A673 (cell line): ENCODE data around the gene ACTMAP. TPM values are rescaled to one million over a fixed set of nuclear protein-coding genes. Genes with fewer than 3 reads are reported as not detected.

Experiments
- BruUV-seq: library from RNA; stranded (reverse); fragments of 400-500 nt; replicated peaks from 2 replicates; lab custom pipeline; 2021; lab: Mats Ljungman, UMichigan
- CTCF ChIA-PET: fragments of 300-600 bp; sonication (Branson Sonifier 250); formaldehyde crosslinking; loops from one replicate; lab custom pipeline; 2022; ENCODE audit warnings: antibody characterized with exemption; lab: Charles Lee
- POLR2A ChIA-PET: fragments of 300-600 bp; sonication (Branson Sonifier 250); formaldehyde crosslinking; loops from one replicate; lab custom pipeline; 2022; ENCODE audit warnings: antibody characterized with exemption; ENCODE audit not compliant: low non-redundant PET; lab: Charles Lee
- DNase-seq: peaks from one replicate; pipeline ENCODE4 v3.0.0-alpha.2; 2015; ENCODE audit warnings: low spot score
- H3K27ac ChIP-seq: fragments of 200-600 bp; sonication (generic); 2 replicates; pipeline ENCODE4 v1.5.1; 2016; ENCODE audit warnings: mixed run types, low read depth, mild to moderate bottlenecking, mixed read lengths, antibody characterized with exemption, low read length; ENCODE audit not compliant: poor library complexity, severe bottlenecking
- H3K27me3 ChIP-seq: fragments of 200-600 bp; sonication (generic); replicated peaks from 2 replicates; pipeline ENCODE4 v1.6.1; 2017; ENCODE audit warnings: mixed run types, low read depth, mild to moderate bottlenecking, mixed read lengths, antibody characterized with exemption, low read length; ENCODE audit not compliant: insufficient read depth, poor library complexity
- H3K36me3 ChIP-seq: fragments of 200-600 bp; sonication (generic); 2 replicates; pipeline ENCODE4 v1.6.1; 2016; ENCODE audit warnings: mixed run types, mild to moderate bottlenecking, mixed read lengths, antibody characterized with exemption, low read length; ENCODE audit not compliant: insufficient read depth, poor library complexity, severe bottlenecking
- H3K4me1 ChIP-seq: fragments of 200-600 bp; sonication (generic); 2 replicates; pipeline ENCODE4 v1.6.1; 2017; ENCODE audit warnings: mixed run types, mild to moderate bottlenecking, mixed read lengths, antibody characterized with exemption, low read length; ENCODE audit not compliant: insufficient read depth, poor library complexity, severe bottlenecking
- H3K4me3 ChIP-seq: fragments of 200-600 bp; sonication (generic); 2 replicates; pipeline ENCODE4 v1.5.1; 2016; ENCODE audit warnings: low read depth, mixed run types, mild to moderate bottlenecking, mixed read lengths, low read length; ENCODE audit not compliant: poor library complexity, severe bottlenecking
- H3K9me3 ChIP-seq: fragments of 200-600 bp; sonication (generic); 2 replicates; pipeline ENCODE4 v1.6.1; 2016; ENCODE audit warnings: mixed run types, low read depth, mild to moderate bottlenecking, mixed read lengths, antibody characterized with exemption, low read length; ENCODE audit not compliant: poor library complexity, severe bottlenecking
- EZH2 ChIP-seq: fragments of 200-600 bp; sonication (generic); IDR thresholded peaks from 2 replicates; pipeline ENCODE4 v1.6.1; 2017; ENCODE audit warnings: borderline replicate concordance, low read depth, mild to moderate bottlenecking, mixed read lengths, antibody characterized with exemption, low read length; ENCODE audit not compliant: poor library complexity, severe bottlenecking
- intact Hi-C: fragments of 100-400 bp; cut with micrococcal nuclease; formaldehyde crosslinking; loops from one replicate; pipeline ENCODE4 v1.10.0; 2022; ENCODE audit not compliant: unreplicated experiment
- total RNA-seq: library from RNA; stranded (reverse); gene quantifications from 2 replicates; pipeline ENCODE4 v1.2.3, GENCODE V29; 2021
- TF ChIP-seq, protein P1 (sequence below): fragments of 300-800, 200-600 bp; sonication (generic); conservative IDR thresholded peaks from 2 replicates; pipeline ENCODE4 v1.5.1; 2017; ENCODE audit warnings: low read depth, mild to moderate bottlenecking, antibody characterized with exemption, low read length, moderate library complexity, mixed read lengths

ACTMAP gene
- total RNA-seq, 1 experiment from 2014 or later, result 17.1 TPM

DNA sequence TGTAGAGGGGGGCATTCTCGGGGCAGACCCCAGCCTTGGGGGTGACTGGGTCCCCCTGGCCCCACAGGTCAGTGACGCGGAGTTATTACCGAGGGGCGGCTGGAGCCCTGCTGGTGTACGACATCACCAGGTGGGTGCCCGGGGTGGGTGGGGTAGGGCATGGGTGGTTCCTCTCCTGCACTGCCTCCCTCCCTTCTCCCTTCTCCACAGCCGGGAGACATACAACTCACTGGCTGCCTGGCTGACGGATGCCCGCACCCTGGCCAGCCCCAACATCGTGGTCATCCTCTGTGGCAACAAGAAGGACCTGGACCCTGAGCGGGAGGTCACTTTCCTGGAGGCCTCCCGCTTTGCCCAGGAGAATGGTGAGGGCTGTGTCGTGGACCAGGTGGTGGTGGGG, 33.4 kb upstream of the ACTMAP start:
- BruUV-seq, result no TSS peak
- ChIA-PET CTCF (no interaction called here), POLR2A (no interaction called here)
- Histone ChIP-seq H3K36me3 (no peaks in the 10 kb centered on the region), H3K27me3 (no peaks in the 10 kb centered on the region), H3K4me1 (peaks cover 4% of the 10 kb centered on the region), H3K27ac (no peak overlapping the region), H3K4me3 (no peak overlapping the region), H3K9me3 (no peaks in the 10 kb centered on the region)
- intact Hi-C loops, result no loop called here
- TF ChIP-seq, protein P1, sequence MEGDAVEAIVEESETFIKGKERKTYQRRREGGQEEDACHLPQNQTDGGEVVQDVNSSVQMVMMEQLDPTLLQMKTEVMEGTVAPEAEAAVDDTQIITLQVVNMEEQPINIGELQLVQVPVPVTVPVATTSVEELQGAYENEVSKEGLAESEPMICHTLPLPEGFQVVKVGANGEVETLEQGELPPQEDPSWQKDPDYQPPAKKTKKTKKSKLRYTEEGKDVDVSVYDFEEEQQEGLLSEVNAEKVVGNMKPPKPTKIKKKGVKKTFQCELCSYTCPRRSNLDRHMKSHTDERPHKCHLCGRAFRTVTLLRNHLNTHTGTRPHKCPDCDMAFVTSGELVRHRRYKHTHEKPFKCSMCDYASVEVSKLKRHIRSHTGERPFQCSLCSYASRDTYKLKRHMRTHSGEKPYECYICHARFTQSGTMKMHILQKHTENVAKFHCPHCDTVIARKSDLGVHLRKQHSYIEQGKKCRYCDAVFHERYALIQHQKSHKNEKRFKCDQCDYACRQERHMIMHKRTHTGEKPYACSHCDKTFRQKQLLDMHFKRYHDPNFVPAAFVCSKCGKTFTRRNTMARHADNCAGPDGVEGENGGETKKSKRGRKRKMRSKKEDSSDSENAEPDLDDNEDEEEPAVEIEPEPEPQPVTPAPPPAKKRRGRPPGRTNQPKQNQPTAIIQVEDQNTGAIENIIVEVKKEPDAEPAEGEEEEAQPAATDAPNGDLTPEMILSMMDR, result no peak
- TF ChIP-seq EZH2, result no peak
- DNase-seq, result no peak

DNA sequence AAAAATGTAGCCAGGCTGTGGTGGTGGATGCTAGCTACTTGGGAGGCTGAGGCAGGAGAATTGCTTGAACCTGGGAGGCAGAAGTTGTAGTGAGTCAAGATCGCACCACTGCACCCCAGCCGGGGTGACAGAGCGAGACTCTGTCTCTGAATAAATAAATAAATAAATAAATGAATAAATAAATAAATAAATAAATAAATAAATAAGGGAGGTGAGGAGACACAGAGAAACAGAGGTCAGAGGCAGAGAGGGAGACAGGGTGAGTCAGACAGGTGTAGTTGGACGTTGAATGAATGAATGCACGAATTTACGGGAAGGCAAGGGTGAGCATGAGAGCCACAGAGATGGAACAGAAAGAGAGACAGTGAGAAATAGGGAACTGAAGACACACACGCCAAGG, 30.9 kb upstream of the ACTMAP start:
- TF ChIP-seq, protein P1, result no peak
- no peak for TF ChIP-seq EZH2
- CTCF ChIA-PET, result no interaction called here
- BruUV-seq, result no TSS peak

DNA sequence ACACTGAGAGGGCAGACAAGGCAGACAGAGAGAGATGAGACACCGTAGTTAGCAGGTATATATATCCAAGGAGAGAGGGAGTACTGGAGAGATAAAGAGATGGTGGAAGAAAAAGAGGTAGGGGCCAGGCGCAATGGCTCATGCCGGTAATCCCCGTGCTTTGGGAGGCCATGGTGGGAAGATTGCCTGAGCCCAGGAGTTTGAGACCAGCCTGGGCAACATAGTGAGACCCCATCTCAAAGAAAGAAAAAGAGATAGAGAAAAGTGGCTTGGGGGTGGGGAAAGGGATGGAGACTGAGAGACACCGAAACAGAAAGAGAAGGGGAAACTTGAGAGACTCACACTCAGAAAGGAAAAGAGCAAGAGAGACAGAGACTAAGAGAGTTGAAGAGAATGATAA, 30.3 kb upstream of the ACTMAP start:
- POLR2A ChIA-PET, result no interaction called here
- no peak overlapping the region for H3K27ac ChIP-seq
- H3K4me3 ChIP-seq, result no peak overlapping the region
- no peaks in the 10 kb centered on the region for H3K27me3 ChIP-seq
- H3K4me1 ChIP-seq, result peaks cover 12% of the 10 kb centered on the region
- intact Hi-C loops, result no loop called here
- no peak for DNase-seq
- TF ChIP-seq, protein P1, result no peak
- no peak for TF ChIP-seq EZH2
- H3K36me3 ChIP-seq, result no peaks in the 10 kb centered on the region
- H3K9me3 ChIP-seq, result no peaks in the 10 kb centered on the region
- no TSS peak for BruUV-seq
- CTCF ChIA-PET, result no interaction called here

More for the DNA sequence above, 30.9 kb upstream of the ACTMAP start:
- Histone ChIP-seq H3K9me3 (no peaks in the 10 kb centered on the region), H3K36me3 (no peaks in the 10 kb centered on the region), H3K4me1 (peaks cover 12% of the 10 kb centered on the region), H3K27me3 (no peaks in the 10 kb centered on the region), H3K27ac (no peak overlapping the region), H3K4me3 (no peak overlapping the region)
- intact Hi-C loops, result no loop called here
- DNase-seq, result no peak
- POLR2A ChIA-PET, result no interaction called here
